Muscle of leg (tissue), 11 donors: ENCODE data around the gene FBN2. TPM values are rescaled to one million over a fixed set of nuclear protein-coding genes. Genes with fewer than 3 reads are reported as not detected.

ENCODE experiments used
- DNase-seq: peaks from one replicate; pipeline ENCODE4 v3.0.0; 2013
- H3K27ac ChIP-seq: one replicate; pipeline ENCODE4 v1.5.1; 2013; ENCODE audit warnings: mild to moderate bottlenecking, low read length, control low read depth
- H3K27me3 ChIP-seq: one replicate; pipeline ENCODE4 v1.6.1; 2013; ENCODE audit warnings: low read length; ENCODE audit not compliant: control insufficient read depth, insufficient read depth
- H3K36me3 ChIP-seq: one replicate; pipeline ENCODE4 v1.6.1; 2013; ENCODE audit warnings: low read length; ENCODE audit not compliant: control insufficient read depth, insufficient read depth
- H3K4me1 ChIP-seq: one replicate; pipeline ENCODE4 v1.6.1; 2013; ENCODE audit warnings: low read length; ENCODE audit not compliant: control insufficient read depth, insufficient read depth
- H3K4me3 ChIP-seq: one replicate; pipeline ENCODE4 v1.5.1; 2013; ENCODE audit warnings: low read length, control low read depth
- H3K9me3 ChIP-seq: replicated peaks from 2 replicates; pipeline ENCODE4 v1.6.1; 2013; ENCODE audit warnings: low read depth, low read length; ENCODE audit not compliant: control insufficient read depth
- WGBS: methylation state at CpG from one replicate; pipeline ENCODE4 v1.1.5; 2013; ENCODE audit warnings: missing lambda C conversion rate; ENCODE audit not compliant: insufficient coverage; 5-methylcytosine and 5-hydroxymethylcytosine counted together
- polyA plus RNA-seq, 8 donors: library from polyadenylated mRNA; unstranded; fragments of 120-200 nt; gene quantifications; one replicate each; pipeline versions ENCODE4 v1.2.1 to v1.2.3, GENCODE V29; 2013; ENCODE audit warnings: inconsistent platforms in 1 of 8, low replicate concordance in 1 of 8; ENCODE audit not compliant: insufficient read length in 8 of 8, insufficient read depth in 1 of 8
- total RNA-seq: library from RNA; stranded (reverse); fragments of 120-200 nt; gene quantifications from one replicate; pipeline ENCODE4 v1.2.4, GENCODE V29; 2013

Gene FBN2
- total and polyA plus RNA-seq, 9 donors: 32.8 to 148 (median 83.6) TPM

- no peaks in the 10 kb centered on the region for H3K9me3 ChIP-seq
- no peak for DNase-seq
- no peak overlapping the region for H3K27ac ChIP-seq
- no peaks in the 10 kb centered on the region for H3K4me1 ChIP-seq
- no peaks in the 10 kb centered on the region for H3K27me3 ChIP-seq
- H3K36me3 ChIP-seq: peaks cover 3% of the 10 kb centered on the region
- WGBS: no CpG with 5 or more reads among the region's 2 CpGs
- no peak overlapping the region for H3K4me3 ChIP-seq
These were observed 140.2 kb downstream of the FBN2 start for GRCh38 chr5:128397876-128398275.

- Histone ChIP-seq H3K27ac (no peak overlapping the region), H3K27me3 (no peaks in the 10 kb centered on the region), H3K4me1 (no peaks in the 10 kb centered on the region), H3K36me3 (peaks cover 3% of the 10 kb centered on the region), H3K4me3 (no peak overlapping the region), H3K9me3 (no peaks in the 10 kb centered on the region)
- no peak for DNase-seq
- 96% methylated on average over 3 of the region's 8 CpGs for WGBS
These were observed 143.0 kb downstream of the FBN2 start for GRCh38 chr5:128395073-128395472.

DNA sequence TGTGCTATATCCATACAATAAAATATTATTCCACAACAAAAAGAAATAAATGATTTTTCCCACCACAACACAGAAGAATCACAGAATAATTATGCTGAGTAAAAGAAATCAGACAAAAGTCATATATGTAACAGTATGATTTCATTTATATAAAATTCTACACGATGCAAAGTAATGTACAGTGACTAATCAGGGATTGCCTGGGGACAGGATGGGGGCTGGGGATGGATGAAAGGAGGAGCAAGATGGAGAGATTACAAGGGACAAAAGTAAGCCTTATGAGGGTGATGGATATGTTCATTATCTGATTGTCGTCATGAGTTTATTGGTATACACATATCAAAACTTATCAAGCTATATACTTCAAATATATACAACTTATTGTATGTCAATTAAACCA, 154.0 kb downstream of the FBN2 start:
- Histone ChIP-seq H3K27me3 (no peaks in the 10 kb centered on the region), H3K27ac (no peak overlapping the region), H3K9me3 (no peaks in the 10 kb centered on the region), H3K4me1 (no peaks in the 10 kb centered on the region), H3K36me3 (no peaks in the 10 kb centered on the region), H3K4me3 (no peak overlapping the region)
- WGBS: no CpG with 5 or more reads among the region's 2 CpGs
- no peak for DNase-seq

DNA sequence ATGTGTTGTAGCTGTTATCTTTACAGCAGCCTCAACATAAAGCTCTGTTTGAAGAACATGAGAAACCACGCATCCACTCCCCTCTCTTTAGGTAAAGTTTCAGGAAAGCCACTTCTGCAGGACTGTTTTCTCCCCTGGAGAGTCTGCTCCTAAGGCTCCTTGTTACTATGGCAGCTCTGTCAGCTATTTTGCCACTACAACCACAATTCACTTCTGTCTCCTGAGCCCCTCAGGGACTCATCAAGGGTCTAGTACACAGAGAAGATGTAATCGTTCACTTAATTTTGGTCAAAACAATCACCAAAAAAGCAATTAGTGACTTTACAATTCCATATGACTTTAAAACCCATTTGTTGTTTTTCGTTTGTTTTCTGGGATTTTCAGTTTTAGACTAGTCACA, 157.7 kb downstream of the FBN2 start:
- H3K36me3 ChIP-seq: peaks cover 2% of the 10 kb centered on the region
- no peaks in the 10 kb centered on the region for H3K4me1 ChIP-seq
- H3K4me3 ChIP-seq: no peak overlapping the region
- 79% methylated on average over 2 of the region's 3 CpGs for WGBS
- H3K9me3 ChIP-seq: no peaks in the 10 kb centered on the region
- no peak overlapping the region for H3K27ac ChIP-seq
- no peaks in the 10 kb centered on the region for H3K27me3 ChIP-seq
- no peak for DNase-seq

DNA sequence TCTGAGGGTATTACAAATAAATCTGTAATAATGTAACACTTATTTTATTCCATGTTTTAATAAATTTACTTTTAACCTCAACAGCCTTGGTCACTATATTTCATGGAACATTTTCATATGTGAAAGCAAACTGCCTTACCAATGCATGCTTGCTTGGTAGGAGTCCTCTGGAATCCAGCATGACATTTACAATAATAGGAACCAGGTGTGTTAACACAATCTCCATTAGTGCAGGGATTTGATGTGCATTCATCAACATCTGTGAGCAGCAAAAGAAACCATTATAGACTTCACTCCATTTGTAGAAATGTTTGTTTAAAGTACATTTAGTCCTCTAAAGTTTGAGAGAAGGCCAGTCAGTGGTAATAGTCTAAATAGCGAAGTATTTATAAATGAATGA, 159.4 kb downstream of the FBN2 start:
- Histone ChIP-seq H3K36me3 (peaks cover 5% of the 10 kb centered on the region), H3K27ac (no peak overlapping the region), H3K4me1 (no peaks in the 10 kb centered on the region), H3K4me3 (no peak overlapping the region), H3K9me3 (no peaks in the 10 kb centered on the region), H3K27me3 (no peaks in the 10 kb centered on the region)
- WGBS: no CpG with 5 or more reads among the region's 1 CpG
- no peak for DNase-seq

GRCh38 chr5:128378196-128378595, 159.8 kb downstream of the FBN2 start:
- Histone ChIP-seq H3K27ac (no peak overlapping the region), H3K36me3 (peaks cover 5% of the 10 kb centered on the region), H3K4me1 (no peaks in the 10 kb centered on the region), H3K27me3 (no peaks in the 10 kb centered on the region), H3K9me3 (no peaks in the 10 kb centered on the region), H3K4me3 (no peak overlapping the region)
- DNase-seq: no peak
- WGBS: no CpG with 5 or more reads among the region's 2 CpGs

DNA sequence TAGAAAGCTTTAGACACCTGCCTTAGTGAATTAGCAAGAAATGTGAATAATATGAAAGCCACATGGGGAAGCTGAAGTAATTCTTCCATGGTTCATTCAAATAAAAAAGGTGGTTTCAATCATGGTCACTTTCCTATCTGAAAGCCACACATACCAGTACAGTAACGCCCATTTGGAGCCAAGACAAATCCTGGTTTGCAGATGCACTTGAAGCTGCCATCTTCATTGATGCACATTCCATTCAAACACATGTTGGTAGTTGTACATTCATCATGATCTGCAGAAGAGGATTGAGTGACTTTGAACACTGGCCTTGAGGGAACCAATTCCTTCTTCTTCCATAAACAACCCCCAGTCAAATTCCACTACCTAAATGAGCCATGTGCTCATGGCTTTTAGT, 161.5 kb downstream of the FBN2 start:
- no peaks in the 10 kb centered on the region for H3K9me3 ChIP-seq
- no peaks in the 10 kb centered on the region for H3K4me1 ChIP-seq
- no peak overlapping the region for H3K27ac ChIP-seq
- H3K36me3 ChIP-seq: peaks cover 5% of the 10 kb centered on the region
- 80% methylated on average over 1 of the region's 1 CpG for whole genome bisulfite sequencing
- no peak for DNase-seq
- H3K27me3 ChIP-seq: no peaks in the 10 kb centered on the region
- no peak overlapping the region for H3K4me3 ChIP-seq

- H3K4me1 ChIP-seq: no peaks in the 10 kb centered on the region
- peaks cover 5% of the 10 kb centered on the region for H3K36me3 ChIP-seq
- no peak for DNase-seq
- no peaks in the 10 kb centered on the region for H3K9me3 ChIP-seq
- H3K27me3 ChIP-seq: no peaks in the 10 kb centered on the region
- no peak overlapping the region for H3K27ac ChIP-seq
- no peak overlapping the region for H3K4me3 ChIP-seq
- whole genome bisulfite sequencing: no CpG with 5 or more reads among the region's 3 CpGs
These were observed 171.9 kb downstream of the FBN2 start for GRCh38 chr5:128366147-128366546.

DNA sequence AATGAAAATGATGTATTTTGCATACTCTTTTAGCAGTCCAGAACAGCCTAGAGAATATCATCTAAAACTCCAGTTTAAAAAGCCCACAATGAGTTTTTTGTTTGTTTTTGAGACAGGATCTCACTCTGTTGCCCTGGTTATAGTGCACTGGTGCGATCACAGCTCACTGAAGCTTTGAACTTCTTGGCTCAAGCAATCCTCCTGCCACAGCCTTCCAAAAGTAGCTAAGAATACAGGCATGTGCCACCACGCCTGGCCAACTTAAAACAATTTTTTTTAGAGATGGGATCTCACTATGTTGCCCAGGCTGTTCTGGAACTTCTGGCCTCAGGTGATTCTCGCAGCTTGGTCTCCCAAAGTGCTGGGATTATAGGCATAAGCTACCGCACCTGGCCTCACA, 175.7 kb downstream of the FBN2 start:
- Histone ChIP-seq H3K27ac (no peak overlapping the region), H3K9me3 (no peaks in the 10 kb centered on the region), H3K4me3 (no peak overlapping the region), H3K36me3 (no peaks in the 10 kb centered on the region), H3K4me1 (no peaks in the 10 kb centered on the region), H3K27me3 (no peaks in the 10 kb centered on the region)
- 50% methylated on average over 1 of the region's 4 CpGs for WGBS
- peak; percentile 59 for DNase-seq

DNA sequence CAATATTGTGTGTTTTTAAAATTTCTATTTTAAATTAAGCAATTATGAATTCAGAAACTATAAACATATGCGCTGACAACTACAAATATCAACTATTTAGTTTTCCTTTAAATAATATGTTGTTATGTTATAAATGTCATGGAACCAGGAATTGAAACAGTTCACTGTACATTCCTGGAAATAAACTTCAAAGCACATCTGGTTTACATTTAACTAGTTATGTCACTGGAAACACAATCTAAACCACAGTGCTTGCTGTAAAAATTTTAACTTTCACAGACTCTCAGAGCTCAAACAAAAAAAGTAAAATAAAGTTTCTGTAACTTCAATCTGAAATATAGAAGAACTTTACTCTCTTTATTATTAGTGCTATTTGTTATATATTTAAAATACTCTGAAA, 179.2 kb downstream of the FBN2 start:
- Histone ChIP-seq H3K4me1 (no peaks in the 10 kb centered on the region), H3K36me3 (peaks cover 13% of the 10 kb centered on the region), H3K9me3 (no peaks in the 10 kb centered on the region), H3K27me3 (no peaks in the 10 kb centered on the region), H3K4me3 (no peak overlapping the region), H3K27ac (peak overlapping the region; percentile 74)
- peak; percentile 96 for DNase-seq
- WGBS: no CpG with 5 or more reads among the region's 1 CpG

DNA sequence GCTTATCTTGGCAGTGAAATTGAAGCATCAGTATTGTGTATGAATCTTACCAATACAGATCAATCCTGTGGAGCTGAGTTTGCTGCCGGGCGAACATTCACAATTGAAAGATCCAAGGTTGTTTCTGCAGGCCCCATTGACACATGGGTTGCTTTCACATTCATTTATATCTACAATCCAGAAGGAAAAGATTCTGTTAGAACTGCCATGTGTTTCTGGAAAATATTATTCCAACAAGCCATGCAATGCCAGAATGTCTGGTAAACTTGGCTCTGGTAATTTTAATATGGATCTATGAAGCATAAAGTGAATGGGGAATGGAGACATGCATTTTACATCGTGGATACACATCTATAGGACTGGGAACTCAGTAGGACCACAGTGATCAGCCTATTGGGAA, 180.8 kb downstream of the FBN2 start:
- DNase-seq: peak; percentile 72
- Histone ChIP-seq H3K27ac (peak overlapping the region; percentile 9), H3K27me3 (no peaks in the 10 kb centered on the region), H3K36me3 (peaks cover 13% of the 10 kb centered on the region), H3K4me1 (no peaks in the 10 kb centered on the region), H3K4me3 (no peak overlapping the region), H3K9me3 (no peaks in the 10 kb centered on the region)
- WGBS: no CpG with 5 or more reads among the region's 3 CpGs
